Activated naive CD4-positive, alpha-beta T cell treated with anti-CD3 and anti-CD28 coated beads, Interleukin-2, amount 10 ng/mL, durations not matched to agents 7 days and 5 days (primary cell): ENCODE measurements around the gene ARAF.

Source experiments
- CTCF ChIA-PET: fragments of 350-600 bp; sonication (Branson Sonifier 250); formaldehyde crosslinking; loops from one replicate; lab custom pipeline; 2021; ENCODE audit warnings: antibody characterized with exemption; lab: Charles Lee
- DNase-seq: peaks from one replicate; pipeline ENCODE4 v3.0.0-alpha.2; 2020
- H3K27ac Mint-ChIP-seq: one replicate; pipeline ENCODE4 v1.8.0; 2021; ENCODE audit warnings: mild to moderate bottlenecking, moderate library complexity, mixed read lengths
- H3K27me3 Mint-ChIP-seq: one replicate; pipeline ENCODE4 v1.8.0; 2021; ENCODE audit warnings: mild to moderate bottlenecking, mixed read lengths
- H3K36me3 Mint-ChIP-seq: one replicate; pipeline ENCODE4 v1.8.0; 2021; ENCODE audit warnings: mixed read lengths
- H3K4me1 Mint-ChIP-seq: one replicate; pipeline ENCODE4 v1.8.0; 2021; ENCODE audit warnings: mixed read lengths
- H3K4me3 Mint-ChIP-seq: one replicate; pipeline ENCODE4 v1.8.0; 2021; ENCODE audit warnings: mild to moderate bottlenecking, moderate library complexity, mixed read lengths
- H3K9me3 Mint-ChIP-seq: one replicate; pipeline ENCODE4 v1.8.0; 2021; ENCODE audit warnings: mixed read lengths

ARAF gene

DNA sequence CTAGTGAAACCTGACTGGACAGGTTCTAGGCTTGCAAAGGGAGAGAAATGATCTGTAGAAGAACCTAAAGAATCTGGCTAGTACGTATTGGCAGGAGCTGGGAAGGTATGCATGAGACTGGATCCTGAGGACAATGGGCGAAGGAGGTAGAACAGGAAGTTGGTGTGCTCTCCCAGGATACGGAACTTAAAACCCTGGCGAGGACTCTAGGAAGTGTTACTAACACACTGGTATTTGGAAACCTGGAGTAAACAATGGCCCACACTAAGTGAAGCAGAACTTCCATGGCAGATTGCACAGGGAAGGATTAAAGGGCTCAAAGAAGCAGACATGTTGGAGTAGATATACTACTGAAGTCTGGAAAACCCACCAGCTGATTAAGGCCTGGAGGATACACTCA, 49.5 kb downstream of the ARAF start:
- no peak overlapping the region for H3K27ac Mint-ChIP-seq
- H3K4me1 Mint-ChIP-seq: peaks cover 6% of the 10 kb centered on the region
- no peak for DNase-seq
- peaks cover 4% of the 10 kb centered on the region for H3K27me3 Mint-ChIP-seq
- H3K9me3 Mint-ChIP-seq: no peaks in the 10 kb centered on the region
- no peak overlapping the region for H3K4me3 Mint-ChIP-seq
- H3K36me3 Mint-ChIP-seq: no peaks in the 10 kb centered on the region
- CTCF ChIA-PET: no interaction called here

DNA sequence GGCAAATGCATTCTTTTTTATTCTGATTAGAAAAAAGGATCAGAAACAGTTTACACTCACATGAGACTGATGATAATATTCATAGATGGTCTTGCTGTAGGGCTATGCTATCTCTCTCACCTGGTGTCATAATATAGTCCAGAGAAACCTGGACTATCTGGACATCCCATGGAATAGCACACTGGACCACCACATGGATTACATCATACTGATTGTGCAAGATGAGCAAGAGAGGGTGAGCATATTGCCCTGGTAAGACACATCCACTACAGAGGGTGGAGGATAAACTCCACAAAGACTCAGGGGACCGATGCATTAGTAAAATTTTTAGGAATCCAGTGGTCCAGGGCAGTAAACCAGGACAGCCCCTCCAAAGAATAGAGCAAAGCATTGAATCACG, 50.5 kb downstream of the ARAF start:
- Mint-ChIP-seq H3K27me3 (peaks cover 4% of the 10 kb centered on the region), H3K4me3 (no peak overlapping the region), H3K4me1 (peaks cover 6% of the 10 kb centered on the region), H3K9me3 (no peaks in the 10 kb centered on the region), H3K27ac (no peak overlapping the region), H3K36me3 (no peaks in the 10 kb centered on the region)
- CTCF ChIA-PET: no interaction called here
- DNase-seq: no peak

DNA sequence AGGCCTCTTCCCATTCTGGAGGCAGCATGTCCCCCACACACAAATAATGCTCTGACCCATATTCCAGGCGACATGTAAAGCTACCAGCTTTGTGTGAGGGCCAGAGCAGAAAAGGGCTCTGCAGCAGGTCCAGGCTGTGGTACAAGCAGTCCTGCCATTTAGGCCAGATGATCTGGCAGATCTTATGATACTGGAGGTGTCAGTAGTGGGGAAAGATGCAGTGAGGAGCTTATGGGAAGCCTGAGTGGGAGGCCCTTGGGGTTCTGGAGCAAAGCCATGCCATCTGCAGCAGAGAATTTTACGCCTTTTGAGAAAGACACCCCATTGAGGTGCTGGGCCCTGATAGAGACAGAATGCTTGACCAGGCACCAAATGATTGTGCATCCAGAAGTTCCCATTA, 50.9 kb downstream of the ARAF start:
- CTCF ChIA-PET: no interaction called here

DNA sequence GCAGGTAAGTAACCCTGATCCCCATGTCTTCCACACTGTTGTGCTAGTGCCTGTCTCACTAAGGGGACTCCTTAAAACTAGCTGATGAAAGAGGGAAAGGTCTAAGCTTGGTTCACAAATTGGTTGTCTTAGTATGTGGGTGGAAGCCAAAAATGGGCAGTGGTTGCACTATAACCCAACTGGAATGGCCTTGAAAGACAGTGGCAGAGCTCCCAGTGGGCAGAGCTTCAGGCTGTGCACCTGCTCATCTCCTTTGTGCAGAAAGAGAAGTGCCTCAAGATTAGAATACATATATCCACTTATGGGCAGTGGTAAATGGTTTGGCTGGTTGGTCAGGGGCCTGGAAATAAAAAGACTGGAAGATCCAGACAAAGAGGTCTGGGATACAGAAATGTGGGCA, 51.4 kb downstream of the ARAF start:
- H3K27me3 Mint-ChIP-seq: peaks cover 5% of the 10 kb centered on the region
- H3K36me3 Mint-ChIP-seq: no peaks in the 10 kb centered on the region
- CTCF ChIA-PET: no interaction called here

More for the DNA sequence above, 50.9 kb downstream of the ARAF start:
- no peak for DNase-seq
- no peaks in the 10 kb centered on the region for H3K36me3 Mint-ChIP-seq
- peaks cover 4% of the 10 kb centered on the region for H3K27me3 Mint-ChIP-seq
- H3K4me1 Mint-ChIP-seq: peaks cover 6% of the 10 kb centered on the region
- H3K27ac Mint-ChIP-seq: no peak overlapping the region
- no peak overlapping the region for H3K4me3 Mint-ChIP-seq
- H3K9me3 Mint-ChIP-seq: no peaks in the 10 kb centered on the region

DNA sequence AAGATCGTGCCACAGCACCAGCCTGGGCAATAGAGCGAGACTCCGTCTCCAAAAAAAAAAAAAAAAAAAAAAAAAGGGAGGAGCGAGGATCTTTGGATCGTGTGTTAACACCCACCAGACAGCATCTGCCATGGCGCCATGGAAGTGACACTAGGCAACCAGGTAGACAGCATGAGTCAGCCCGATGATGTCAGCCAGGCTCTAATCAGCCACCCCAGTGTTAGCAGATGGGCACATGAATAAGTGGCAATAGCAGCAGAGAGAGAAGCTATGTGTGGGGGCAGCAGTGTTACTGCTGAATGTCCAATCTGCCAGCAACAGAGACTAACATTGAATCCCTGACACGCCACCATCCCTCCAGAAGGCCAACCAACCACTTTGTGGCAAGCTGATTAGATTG, 52.1 kb downstream of the ARAF start:
- Mint-ChIP-seq H3K9me3 (no peaks in the 10 kb centered on the region), H3K27me3 (peaks cover 11% of the 10 kb centered on the region), H3K27ac (no peak overlapping the region), H3K36me3 (no peaks in the 10 kb centered on the region), H3K4me1 (peaks cover 4% of the 10 kb centered on the region), H3K4me3 (no peak overlapping the region)
- CTCF ChIA-PET: no interaction called here
- DNase-seq: no peak

More for the DNA sequence above, 51.4 kb downstream of the ARAF start:
- Mint-ChIP-seq H3K4me3 (no peak overlapping the region), H3K9me3 (no peaks in the 10 kb centered on the region), H3K4me1 (peaks cover 6% of the 10 kb centered on the region), H3K27ac (no peak overlapping the region)
- DNase-seq: no peak

DNA sequence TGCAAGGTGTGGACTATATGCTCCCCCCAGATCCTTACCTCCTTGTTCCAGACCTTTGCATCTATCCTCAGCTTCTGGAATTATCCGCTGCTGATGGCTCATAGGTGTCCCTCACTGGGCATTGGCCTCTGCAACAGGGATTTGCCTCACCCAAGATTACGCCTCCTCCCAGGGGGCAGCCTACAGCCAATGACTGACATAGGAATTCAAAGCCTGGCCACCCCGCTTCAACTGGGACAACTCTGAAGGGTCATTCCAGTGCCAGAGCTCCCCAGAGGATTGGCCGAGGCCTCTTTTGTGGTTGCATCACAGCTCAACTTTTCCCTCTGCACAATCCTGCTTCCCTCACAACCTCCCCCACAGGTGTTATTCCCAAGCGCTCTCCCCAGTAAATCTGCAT, 53.6 kb downstream of the ARAF start:
- Mint-ChIP-seq H3K36me3 (no peaks in the 10 kb centered on the region), H3K4me1 (peaks cover 2% of the 10 kb centered on the region), H3K27me3 (peaks cover 21% of the 10 kb centered on the region), H3K4me3 (no peak overlapping the region), H3K27ac (no peak overlapping the region), H3K9me3 (no peaks in the 10 kb centered on the region)
- CTCF ChIA-PET: no interaction called here
- no peak for DNase-seq

DNA sequence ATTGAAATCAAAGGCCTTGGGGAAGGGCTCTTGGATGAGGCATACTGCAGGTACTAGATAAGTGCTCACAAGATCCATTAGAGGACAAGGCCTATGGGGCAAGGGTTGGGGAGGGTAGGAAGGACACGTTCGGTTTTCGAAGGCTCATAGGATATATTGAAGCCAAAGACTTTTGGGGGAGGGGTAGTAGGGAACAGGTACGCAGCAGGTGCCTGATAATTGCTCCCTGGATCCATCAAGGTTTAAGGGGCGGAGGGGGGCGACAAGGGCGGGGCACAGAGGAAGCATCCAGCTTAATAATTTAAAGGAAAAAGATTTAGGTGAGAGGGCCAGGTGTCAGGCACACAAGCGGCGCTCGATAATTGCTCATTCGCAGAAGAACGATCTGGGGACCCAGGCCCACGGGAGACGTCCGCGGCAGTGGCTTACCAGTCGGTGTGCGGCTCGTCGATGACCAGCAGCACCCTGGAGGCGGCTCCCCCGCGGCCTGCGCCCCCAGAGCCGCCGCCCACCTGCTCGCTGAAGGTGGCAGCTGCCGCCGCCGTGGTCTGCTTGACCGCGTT, 58.0 kb downstream of the ARAF start:
- Mint-ChIP-seq H3K27ac (no peak overlapping the region), H3K4me1 (peaks cover 14% of the 10 kb centered on the region), H3K4me3 (peak overlapping the region; percentile 57), H3K27me3 (peaks cover 37% of the 10 kb centered on the region), H3K36me3 (peaks cover under 1% of the 10 kb centered on the region), H3K9me3 (no peaks in the 10 kb centered on the region)
- CTCF ChIA-PET: no interaction called here
- DNase-seq: no peak

DNA sequence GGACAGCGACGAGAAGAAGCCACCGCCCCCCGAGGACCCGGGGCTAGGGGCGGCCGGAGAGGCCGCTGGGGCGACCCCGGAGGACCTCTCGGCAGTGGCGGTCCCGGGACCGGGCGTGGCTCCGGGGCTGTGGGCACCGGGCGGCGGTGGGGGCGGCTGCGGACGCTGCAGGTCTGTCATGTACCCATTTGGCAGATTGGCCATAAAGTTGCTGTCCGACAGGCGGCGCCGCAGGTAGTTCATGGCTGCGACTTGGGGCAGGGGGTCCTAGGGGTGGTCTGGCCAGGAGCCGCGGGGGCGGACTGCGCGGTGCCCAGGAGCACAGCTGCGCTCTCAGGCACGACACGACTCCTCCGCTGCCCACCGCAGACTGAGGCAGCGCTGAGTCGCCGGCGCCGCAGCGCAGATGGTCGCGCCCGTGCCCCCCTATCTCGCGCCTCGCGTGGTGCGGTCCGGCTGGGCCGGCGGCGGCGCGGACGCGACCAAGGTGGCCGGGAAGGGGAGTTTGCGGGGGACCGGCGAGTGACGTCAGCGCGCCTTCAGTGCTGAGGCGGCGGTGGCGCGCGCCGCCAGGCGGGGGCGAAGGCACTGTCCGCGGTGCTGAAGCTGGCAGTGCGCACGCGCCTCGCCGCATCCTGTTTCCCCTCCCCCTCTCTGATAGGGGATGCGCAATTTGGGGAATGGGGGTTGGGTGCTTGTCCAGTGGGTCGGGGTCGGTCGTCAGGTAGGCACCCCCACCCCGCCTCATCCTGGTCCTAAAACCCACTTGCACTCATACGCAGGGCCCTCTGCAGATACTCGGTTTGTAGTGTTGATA, 58.7 kb downstream of the ARAF start, which contains the start of gene SYN1:
Gene SYN1, minus strand, starts transcription at position 372 of the 817 bp plus-strand sequence. Its CDS starts 129 bp downstream, at position 243.
- DNase-seq: peak; percentile 86
- H3K4me3 Mint-ChIP-seq: peak within 1 kb of the TSS; percentile 57
- H3K27me3 Mint-ChIP-seq: peaks cover 34% of the 10 kb centered on the region
- peaks cover 3% of the 10 kb centered on the region for H3K36me3 Mint-ChIP-seq
- H3K27ac Mint-ChIP-seq: no peak within 1 kb of the TSS
- H3K4me1 Mint-ChIP-seq: peaks cover 17% of the 10 kb centered on the region
- CTCF ChIA-PET: no interaction called here
- H3K9me3 Mint-ChIP-seq: no peaks in the 10 kb centered on the region

DNA sequence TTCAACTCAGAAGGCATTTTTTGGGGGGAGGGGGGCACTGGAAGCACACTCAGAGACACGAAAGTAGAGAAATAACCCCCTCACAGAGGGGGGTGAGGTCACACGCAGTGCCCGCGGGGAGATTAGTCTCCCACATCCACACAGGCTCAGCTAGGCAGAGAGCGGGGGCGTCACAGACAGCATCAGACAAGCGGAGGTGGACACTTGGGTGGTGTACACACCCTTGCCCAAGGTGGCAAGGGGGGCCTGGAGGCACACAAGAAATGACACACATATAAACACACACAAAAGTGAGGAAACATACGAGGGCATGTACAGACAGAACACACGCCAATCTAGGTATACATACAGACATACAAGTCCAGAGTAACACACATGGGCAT, 59.3 kb downstream of the ARAF start:
- no peak overlapping the region for H3K27ac Mint-ChIP-seq
- H3K27me3 Mint-ChIP-seq: peaks cover 33% of the 10 kb centered on the region
- DNase-seq: no peak
- peaks cover 17% of the 10 kb centered on the region for H3K4me1 Mint-ChIP-seq
- CTCF ChIA-PET: no interaction called here
- H3K36me3 Mint-ChIP-seq: peaks cover 5% of the 10 kb centered on the region
- no peaks in the 10 kb centered on the region for H3K9me3 Mint-ChIP-seq
- H3K4me3 Mint-ChIP-seq: no peak overlapping the region
